GM12891 (cell line): ENCODE data around the gene BLTP3B.

Source experiments
- DNase-seq: peaks from one replicate; pipeline ENCODE4 v3.0.0; 2011; ENCODE audit warnings: low spot score; ENCODE audit not compliant: insufficient read length
- FAIRE-seq: peaks from 2 replicates; lab custom pipeline; 2011; peaks lifted over from hg19 to GRCh38; lab: Jason Lieb, UNC
- PAX5 ChIP-seq: IDR thresholded peaks from 2 replicates; pipeline ENCODE4 v1.6.1; 2011; ENCODE audit warnings: low read length, moderate library complexity, mild to moderate bottlenecking; ENCODE audit not compliant: insufficient read depth, severe bottlenecking
- POLR2A ChIP-seq: IDR thresholded peaks from 2 replicates; pipeline ENCODE4 v1.6.1; 2011; ENCODE audit warnings: low read depth, low read length, control low read depth
- POLR2AphosphoS5 ChIP-seq: IDR thresholded peaks from 2 replicates; pipeline ENCODE4 v1.6.1; 2011; ENCODE audit warnings: low read depth, low read length, control low read depth
- POU2F2 ChIP-seq: IDR thresholded peaks from 2 replicates; pipeline ENCODE4 v1.6.1; 2011; ENCODE audit warnings: low read depth, mild to moderate bottlenecking, control low read depth, low read length, moderate library complexity
- SPI1 ChIP-seq: IDR thresholded peaks from 2 replicates; pipeline ENCODE4 v1.6.1; 2011; ENCODE audit warnings: low read depth, low read length, control low read depth
- TAF1 ChIP-seq: IDR thresholded peaks from 2 replicates; pipeline ENCODE4 v1.6.1; 2011; ENCODE audit warnings: low read depth, low read length, control low read depth

BLTP3B gene

DNA sequence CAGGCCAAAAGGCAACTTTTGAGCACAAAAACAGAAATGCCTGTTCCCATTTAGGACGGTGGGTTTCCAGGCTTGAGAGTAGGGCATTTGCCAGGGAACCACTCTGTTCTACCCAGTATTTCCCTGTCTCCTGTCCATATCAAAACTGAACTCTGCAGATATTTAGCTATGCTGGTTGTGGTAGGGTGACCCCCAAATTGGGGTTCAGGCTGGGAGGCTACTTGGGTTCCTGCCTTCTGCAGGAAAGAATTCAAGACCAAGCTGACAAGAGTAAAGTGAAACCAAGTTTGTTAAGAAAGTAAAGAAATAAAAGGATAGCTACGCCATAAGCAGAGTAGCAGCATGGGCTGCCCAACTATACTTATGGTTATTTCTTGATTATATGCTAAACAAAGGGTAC lies 3.6 kb upstream of the BLTP3B start:
- no peak for DNase-seq
- no peak for FAIRE-seq
- TF ChIP-seq TAF1 (no peak), SPI1 (no peak), POLR2A (no peak), POLR2AphosphoS5 (no peak), PAX5 (no peak), POU2F2 (no peak)

DNA sequence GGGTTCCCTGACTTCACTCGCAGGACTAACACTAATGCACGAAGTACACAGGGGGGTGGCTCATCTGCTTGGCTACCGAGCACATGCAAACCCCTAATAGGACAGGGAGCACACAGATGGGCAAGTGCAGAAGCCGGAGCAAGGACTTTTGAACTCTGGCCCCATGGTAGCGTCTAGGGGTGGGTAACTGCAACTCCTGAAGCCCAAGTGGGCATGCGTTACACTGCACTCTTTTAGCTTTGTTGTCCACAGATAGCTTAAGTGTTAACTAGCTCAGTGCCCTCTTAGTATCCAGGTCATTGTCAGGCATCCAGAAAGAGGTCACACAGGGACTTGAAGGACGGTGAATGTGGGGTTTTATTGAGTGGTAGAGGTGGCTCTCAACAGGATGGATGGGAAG lies 3.0 kb upstream of the BLTP3B start:
- TF ChIP-seq POU2F2 (no peak), POLR2AphosphoS5 (no peak), TAF1 (no peak), SPI1 (no peak), POLR2A (no peak), PAX5 (no peak)
- FAIRE-seq (no peak), DNase-seq (no peak)

DNA sequence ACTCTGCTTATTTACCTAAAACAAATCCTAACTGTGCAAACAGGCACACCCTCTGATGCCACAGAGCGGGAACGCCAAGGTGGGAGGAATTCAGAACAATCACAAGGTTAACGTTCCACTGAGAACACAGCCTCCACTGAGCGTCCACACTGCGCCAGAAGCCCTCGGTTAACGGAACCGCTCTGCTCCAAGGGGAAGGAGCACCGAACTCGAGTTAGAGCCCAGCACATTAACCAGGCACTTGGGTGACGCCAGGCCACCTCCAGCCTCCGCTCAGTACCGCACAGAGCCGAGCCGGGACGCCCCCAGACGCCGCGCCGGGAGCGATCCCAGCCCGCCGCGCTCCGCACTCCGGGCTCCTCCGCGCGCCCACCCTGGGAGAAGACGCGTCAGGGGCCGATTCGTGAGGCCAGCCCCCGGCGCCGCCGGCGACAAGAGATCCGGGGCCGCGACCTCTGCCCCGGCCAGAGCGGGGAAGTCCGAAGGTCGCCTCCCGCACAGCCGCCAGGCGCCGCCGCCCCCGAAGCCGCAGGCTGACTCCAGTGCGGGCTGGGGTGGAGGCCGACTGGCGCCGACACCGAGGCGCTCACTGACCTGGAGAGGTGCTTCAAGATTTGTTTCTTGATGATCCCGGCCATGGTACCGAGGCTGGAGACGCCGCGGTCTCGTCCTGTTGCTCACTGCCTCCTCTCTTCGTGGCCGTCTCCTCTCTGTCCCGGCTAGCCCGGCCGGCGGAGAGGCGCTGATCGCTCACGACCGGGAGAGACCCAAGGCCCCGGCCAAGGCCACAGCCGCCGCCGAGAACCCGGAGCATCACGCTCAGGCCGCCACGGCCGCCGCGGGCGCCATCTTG lies 450 bp downstream of the BLTP3B start:
- peak; percentile 83 for FAIRE-seq
- no peak for DNase-seq

GRCh38 chr12:100141666-100141997 lies 1.0 kb downstream of the BLTP3B start:
- TF ChIP-seq SPI1: no peak
- TF ChIP-seq PAX5: no peak
- TF ChIP-seq POLR2A: no peak
- no peak for TF ChIP-seq TAF1
- no peak for TF ChIP-seq POU2F2
- no peak for TF ChIP-seq POLR2AphosphoS5
- no peak for DNase-seq
- FAIRE-seq: no peak

More for the DNA sequence above, 450 bp downstream of the BLTP3B start:
- TF ChIP-seq TAF1 (peak; percentile 84), SPI1 (no peak), POLR2AphosphoS5 (peak; percentile 72; the same call in 1 of the 2 replicates), POLR2A (peak; percentile 95), POU2F2 (0 out of 2 replicates have a peak, but pooled peaks have one; percentile 40), PAX5 (no peak)

GRCh38 chr12:100138803-100139098 lies 3.9 kb downstream of the BLTP3B start:
- FAIRE-seq (no peak), DNase-seq (no peak)
- TF ChIP-seq PAX5 (no peak), POLR2AphosphoS5 (no peak), POLR2A (no peak), SPI1 (no peak), TAF1 (no peak), POU2F2 (no peak)

- TF ChIP-seq SPI1: peak; percentile 27; the same call in 1 of the 2 replicates
- no peak for TF ChIP-seq POLR2A
- DNase-seq (no peak), FAIRE-seq (peak; percentile 79)
Measured at GRCh38 chr12:100138048-100138802, 4.4 kb downstream of the BLTP3B start.

DNA sequence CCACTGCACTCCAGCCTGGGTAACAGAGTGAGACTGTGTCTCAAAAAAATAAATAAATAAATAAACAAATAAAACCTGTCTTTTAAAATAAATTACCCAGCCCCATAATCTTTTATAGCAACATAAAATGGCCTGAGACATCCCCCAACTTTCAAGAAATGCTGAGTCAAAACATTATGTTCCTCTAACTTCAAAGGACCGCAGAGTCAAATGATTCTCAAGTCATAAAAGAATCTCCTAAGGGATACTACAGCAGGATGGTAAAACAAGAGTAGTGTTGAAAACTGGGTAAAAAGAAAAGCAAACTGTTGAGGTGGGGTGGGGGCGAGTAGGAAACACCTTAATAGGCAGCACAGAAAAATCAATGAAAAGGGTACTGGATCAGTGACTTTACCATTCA lies 9.5 kb downstream of the BLTP3B start:
- DNase-seq: no peak
- TF ChIP-seq POLR2A: no peak
- no peak for TF ChIP-seq POLR2AphosphoS5
- TF ChIP-seq POU2F2: no peak
- no peak for TF ChIP-seq SPI1
- TF ChIP-seq PAX5: no peak
- TF ChIP-seq TAF1: no peak
- FAIRE-seq: no peak

GRCh38 chr12:100128512-100128908 lies 14.2 kb downstream of the BLTP3B start:
- DNase-seq: no peak
- no peak for FAIRE-seq
- no peak for TF ChIP-seq POLR2AphosphoS5
- no peak for TF ChIP-seq SPI1
- no peak for TF ChIP-seq POLR2A
- no peak for TF ChIP-seq POU2F2
- TF ChIP-seq TAF1: no peak
- no peak for TF ChIP-seq PAX5

DNA sequence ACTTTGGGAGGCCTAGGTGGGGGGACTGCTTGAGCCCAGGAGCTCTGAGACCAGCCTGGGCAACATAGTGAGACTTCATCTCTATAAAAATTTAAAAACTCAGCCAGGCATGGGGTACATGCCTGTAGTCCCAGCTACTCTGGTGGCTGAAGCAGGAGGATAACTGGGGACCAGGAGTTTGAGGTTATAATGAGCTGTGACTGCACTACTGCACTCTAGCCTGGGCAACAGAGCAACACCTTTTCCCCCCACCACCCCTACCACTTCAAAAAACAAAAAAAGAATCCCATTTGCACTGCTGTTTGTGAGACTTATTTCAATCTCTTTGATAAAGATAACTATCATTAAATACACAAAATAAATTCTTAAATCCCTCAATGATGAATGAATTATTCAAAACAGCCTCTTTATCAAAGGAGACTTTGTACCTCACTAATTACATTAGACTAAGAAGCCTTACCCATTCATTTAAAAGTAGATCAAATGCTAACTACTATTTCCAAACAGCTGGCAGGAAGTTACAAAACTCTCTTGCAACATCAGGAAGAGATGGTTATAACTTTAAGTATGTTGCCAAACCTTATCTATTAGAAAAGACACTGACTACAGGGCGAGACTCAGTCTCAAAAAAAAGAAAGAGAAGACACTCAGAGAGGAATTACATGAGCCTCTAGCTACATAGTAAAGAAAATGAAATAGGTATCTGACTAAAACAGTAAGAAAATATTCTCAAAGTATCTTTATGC lies 14.7 kb downstream of the BLTP3B start:
- DNase-seq (no peak), FAIRE-seq (no peak)
- TF ChIP-seq PAX5 (no peak), POU2F2 (no peak), SPI1 (no peak), TAF1 (no peak), POLR2AphosphoS5 (no peak), POLR2A (no peak)
